Activated CD8-positive, alpha-beta memory T cell treated with anti-CD3 and anti-CD28 coated beads for 4 hours (primary cell): ENCODE results near the gene TMOD2.

Experiments used
- DNase-seq, 2 donors: peaks; one replicate each; pipeline ENCODE4 v3.0.0-alpha.2; 2020; ENCODE audit warnings: low read depth in 2 of 2

TMOD2 gene

GRCh38 chr15:51750792-51751696 lies at the start of gene TMOD2:
Gene TMOD2 (plus strand): TSS chr15:51751597. CDS start chr15:51766442, 14,845 bp downstream.
- no peak for DNase-seq

- no peak for DNase-seq
Measured at GRCh38 chr15:51702710-51703109, 48.7 kb upstream of the TMOD2 start.

- no peak for DNase-seq
Measured at GRCh38 chr15:51706291-51706690, 45.1 kb upstream of the TMOD2 start.

GRCh38 chr15:51706926-51707608 lies 44.3 kb upstream of the TMOD2 start:
- no peak for DNase-seq

GRCh38 chr15:51708013-51708412 lies 43.4 kb upstream of the TMOD2 start:
- no peak for DNase-seq

GRCh38 chr15:51709031-51709430 lies 42.4 kb upstream of the TMOD2 start:
- DNase-seq, result no peak

GRCh38 chr15:51714162-51714561 lies 37.2 kb upstream of the TMOD2 start:
- DNase-seq, result no peak

GRCh38 chr15:51714911-51715310 lies 36.5 kb upstream of the TMOD2 start:
- no peak for DNase-seq

GRCh38 chr15:51718219-51718618 lies 33.2 kb upstream of the TMOD2 start:
- DNase-seq, result no peak

GRCh38 chr15:51718746-51719145 lies 32.7 kb upstream of the TMOD2 start:
- DNase-seq, result no peak

GRCh38 chr15:51720201-51720995 lies 31.0 kb upstream of the TMOD2 start:
- no peak for DNase-seq

- no peak for DNase-seq
Measured at GRCh38 chr15:51721199-51721960, 30.0 kb upstream of the TMOD2 start.

- DNase-seq, result no peak
Measured at GRCh38 chr15:51724199-51724598, 27.2 kb upstream of the TMOD2 start.

GRCh38 chr15:51724673-51725072 lies 26.7 kb upstream of the TMOD2 start:
- DNase-seq, result no peak

- DNase-seq, result peak in 1 of 2 donors; percentile 39
Measured at GRCh38 chr15:51726302-51727073, 24.9 kb upstream of the TMOD2 start.

- no peak for DNase-seq
Measured at GRCh38 chr15:51727141-51727897, 24.1 kb upstream of the TMOD2 start.

- DNase-seq, result no peak
Measured at GRCh38 chr15:51731549-51732267, 19.7 kb upstream of the TMOD2 start.

- DNase-seq, result no peak
Measured at GRCh38 chr15:51732646-51733045, 18.8 kb upstream of the TMOD2 start.
